Measurements from ENCODE around the gene GRIN3B.

GRIN3B gene

GRCh38 chr19:991174-991931 is 8.9 kb upstream of the GRIN3B start:
- DNase-seq (ENCODE audit: low spot score), result peak; percentile 65

DNA sequence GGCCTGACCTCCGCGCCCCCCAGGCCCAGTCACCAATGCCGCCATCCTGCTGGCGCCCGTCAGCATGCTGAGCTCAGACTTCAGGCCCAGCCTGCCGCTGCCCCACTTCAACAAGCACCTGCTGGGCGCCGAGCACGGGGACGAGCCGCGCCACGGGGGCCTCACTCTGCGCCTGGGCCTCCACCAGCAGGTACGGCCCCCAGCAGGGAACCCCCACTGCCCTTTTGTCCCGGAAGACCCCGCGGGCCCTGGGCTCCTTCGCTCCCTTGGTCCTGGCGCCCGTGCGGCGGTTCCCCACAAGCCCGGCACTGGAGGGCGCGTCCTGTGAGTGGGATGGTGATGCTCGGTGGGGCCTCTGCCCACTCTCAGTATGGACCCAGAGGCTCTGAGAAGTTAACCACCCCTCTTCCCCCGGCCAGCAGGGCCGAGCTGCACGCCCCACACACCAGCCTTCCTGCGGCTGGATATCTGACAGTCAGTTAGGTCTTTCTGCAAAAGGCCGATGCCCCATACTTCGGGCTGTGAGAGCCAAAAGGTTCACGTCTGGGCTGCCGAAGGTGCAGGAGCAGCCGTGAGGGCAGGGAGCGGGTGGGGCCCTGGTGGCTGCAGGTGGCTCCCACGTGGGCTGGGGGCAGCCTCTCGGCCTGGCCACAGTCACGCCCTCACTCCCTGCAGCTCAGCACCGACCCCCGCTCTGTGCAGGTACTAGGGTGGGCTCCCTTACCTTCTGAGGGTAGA is 8.1 kb upstream of the GRIN3B start:
- no peak for DNase-seq (ENCODE audit: low spot score)

- DNase-seq (ENCODE audit: low spot score), result no peak
Observed at GRCh38 chr19:992670-993055, 7.6 kb upstream of the GRIN3B start.

- no peak for DNase-seq (ENCODE audit: low spot score)
Observed at GRCh38 chr19:993361-993830, 6.8 kb upstream of the GRIN3B start.

DNA sequence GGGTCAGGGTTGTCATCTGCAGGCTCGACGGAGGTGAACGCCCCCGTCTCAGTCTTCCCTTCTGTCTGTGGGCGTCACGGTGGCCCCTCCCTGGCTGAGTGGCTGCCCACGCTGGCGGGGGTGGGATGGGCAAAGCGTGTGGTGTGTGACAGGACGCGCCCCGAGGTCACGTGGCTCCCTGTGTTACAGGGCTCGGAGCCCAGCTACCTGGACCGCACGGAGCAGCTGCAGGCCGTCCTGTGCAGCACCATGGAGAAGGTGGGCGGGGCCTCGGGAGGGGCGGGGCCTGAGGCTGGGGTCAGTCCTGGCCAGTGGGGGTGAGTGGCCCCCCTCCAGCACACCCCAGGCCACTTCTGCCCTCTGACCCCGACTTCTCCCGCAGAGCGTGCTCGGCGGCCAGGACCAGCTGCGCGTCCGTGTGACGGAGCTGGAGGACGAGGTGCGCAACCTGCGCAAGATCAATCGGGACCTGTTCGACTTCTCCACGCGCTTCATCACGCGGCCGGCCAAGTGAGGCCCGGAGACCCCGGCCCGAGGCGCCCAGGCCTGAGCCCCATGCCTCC is 6.3 kb upstream of the GRIN3B start:
- no peak for DNase-seq (ENCODE audit: low spot score)

DNA sequence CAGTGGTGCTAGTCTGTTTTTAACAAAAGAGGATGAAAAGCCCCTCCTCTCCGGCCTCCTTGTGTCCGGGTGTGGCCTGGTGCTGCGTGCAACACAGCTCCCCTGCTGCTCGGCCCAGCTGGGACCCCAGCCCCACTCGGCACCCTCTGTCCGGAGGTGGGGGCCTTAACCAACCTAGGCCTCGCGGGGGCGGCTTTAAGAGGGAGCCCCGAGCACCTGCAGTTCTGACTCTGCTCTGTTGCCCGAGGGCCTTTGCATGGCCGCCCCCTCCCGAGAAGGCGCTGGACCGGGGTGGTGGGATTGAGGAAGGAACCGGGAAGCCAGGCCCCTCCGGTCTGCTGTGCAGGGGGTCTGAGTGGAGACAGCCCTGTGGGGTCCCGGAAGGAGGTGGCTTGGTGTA is 5.7 kb upstream of the GRIN3B start:
- DNase-seq (ENCODE audit: low spot score), result no peak

DNA sequence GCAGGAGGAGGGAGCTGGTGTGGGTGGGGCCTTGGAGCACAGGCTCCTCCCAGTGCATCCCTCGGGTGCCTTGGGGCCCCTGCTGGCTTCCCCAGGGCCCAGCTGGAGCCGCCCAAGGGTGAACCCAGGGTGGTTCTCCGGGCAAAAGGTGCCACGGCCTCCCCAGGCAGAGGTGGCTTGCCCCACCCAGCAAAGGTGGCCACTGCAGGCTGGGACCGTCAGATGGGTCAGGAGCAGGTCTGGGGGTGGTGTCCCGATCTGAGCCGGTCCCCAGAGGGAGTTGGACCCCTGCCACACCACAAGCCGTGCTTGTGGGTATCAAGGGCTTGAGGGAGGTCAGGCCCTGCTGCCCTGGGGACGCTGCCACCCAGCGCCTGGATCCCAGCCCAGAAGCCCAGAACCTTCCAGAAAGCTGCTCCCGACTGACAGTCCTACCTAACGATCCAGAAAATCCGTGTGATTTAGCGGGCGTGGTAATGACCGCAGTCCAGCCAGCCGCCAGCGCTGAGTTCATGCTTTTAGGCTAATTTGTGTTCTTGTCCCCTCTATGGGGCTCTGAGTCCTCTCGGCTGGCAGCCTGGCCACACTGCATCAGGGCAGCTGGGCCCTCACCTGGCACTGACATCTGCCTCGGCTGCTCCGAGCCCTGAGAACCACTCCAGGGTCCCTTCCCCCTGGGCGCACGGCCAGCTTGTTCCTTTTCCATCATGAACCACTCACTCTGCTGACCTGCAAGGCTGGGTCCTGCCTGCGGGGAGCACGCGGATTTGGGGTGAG is 5.0 kb upstream of the GRIN3B start:
- DNase-seq (ENCODE audit: low spot score), result no peak

GRCh38 chr19:996051-996838 is 4.0 kb upstream of the GRIN3B start:
- peak; percentile 70 for DNase-seq (ENCODE audit: low spot score)

DNA sequence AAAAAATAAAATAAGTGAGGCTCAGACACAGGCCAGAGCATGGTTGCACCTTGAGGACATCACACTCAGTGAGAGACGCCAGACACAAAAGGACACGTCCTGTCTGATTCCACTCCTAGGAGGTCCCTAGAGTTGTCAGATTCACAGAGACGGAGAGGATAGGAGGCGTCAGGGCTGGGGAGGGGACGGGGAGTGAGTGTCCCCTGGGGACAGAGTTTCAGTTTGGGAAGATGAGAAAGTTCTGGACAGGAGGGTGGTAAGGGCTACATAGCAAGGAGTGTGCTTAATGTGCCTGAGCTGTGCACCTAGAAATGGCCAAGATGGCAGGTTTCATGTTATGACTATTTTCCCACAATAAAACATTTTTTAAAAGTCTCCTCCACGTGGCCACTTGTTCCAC is 2.2 kb upstream of the GRIN3B start:
- no peak for DNase-seq (ENCODE audit: low spot score)

DNA sequence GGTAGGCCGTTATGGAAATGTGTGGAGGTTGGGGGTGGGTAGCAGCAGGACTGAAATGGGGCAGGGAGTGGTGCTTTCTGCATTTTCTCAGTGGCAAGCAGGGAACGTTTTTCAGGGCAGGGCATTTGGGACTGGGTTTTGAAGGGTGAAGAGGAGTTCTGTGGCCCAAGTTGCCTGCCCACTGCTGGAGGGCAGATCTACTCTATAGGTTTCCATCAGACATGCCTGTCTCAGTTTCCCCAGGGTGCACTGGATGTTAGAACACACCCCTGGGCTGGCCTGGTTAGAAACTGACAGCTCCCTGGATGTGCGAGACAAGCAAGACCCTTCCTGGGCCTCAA is 870 bp upstream of the GRIN3B start:
- DNase-seq (ENCODE audit: low spot score), result no peak

DNA sequence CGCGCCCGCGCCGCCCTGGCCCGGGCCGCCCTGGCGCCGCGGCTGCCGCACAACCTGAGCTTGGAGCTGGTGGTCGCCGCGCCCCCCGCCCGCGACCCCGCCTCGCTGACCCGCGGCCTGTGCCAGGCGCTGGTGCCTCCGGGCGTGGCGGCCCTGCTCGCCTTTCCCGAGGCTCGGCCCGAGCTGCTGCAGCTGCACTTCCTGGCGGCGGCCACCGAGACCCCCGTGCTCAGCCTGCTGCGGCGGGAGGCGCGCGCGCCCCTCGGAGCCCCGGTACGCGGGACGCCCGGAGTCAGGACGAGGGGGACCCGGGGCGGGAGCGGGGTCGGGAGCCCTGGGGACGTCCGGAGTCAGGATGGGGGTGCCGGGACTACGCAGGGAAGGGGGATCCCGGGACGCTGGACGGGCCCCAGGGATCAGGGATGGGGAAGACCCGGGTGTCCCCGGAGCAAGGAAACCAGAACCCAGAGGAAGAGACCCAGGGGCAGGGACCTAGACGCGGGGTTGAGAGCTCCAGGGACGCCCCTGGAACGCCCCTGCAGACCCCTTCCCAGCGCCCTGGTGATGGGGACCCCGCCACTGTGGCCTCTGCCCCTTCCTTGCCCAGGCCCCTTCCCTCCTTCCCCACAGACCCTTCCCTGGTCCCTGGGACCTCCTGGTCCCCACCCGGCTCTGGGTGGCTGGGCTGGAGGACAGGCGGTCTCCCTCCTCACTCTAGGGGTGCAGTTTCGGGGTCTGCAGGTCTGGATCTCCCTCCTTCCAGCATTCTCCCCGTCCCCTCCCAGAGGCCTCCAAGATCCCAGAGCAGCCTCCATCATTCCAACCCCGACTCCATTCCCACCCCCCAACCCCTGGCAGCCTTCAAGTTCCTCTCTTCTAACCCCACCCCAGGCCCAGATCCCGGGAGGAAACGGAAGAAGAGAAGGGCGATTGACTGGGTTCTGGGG is 645 bp downstream of the GRIN3B start:
- DNase-seq (ENCODE audit: low spot score), result no peak

DNA sequence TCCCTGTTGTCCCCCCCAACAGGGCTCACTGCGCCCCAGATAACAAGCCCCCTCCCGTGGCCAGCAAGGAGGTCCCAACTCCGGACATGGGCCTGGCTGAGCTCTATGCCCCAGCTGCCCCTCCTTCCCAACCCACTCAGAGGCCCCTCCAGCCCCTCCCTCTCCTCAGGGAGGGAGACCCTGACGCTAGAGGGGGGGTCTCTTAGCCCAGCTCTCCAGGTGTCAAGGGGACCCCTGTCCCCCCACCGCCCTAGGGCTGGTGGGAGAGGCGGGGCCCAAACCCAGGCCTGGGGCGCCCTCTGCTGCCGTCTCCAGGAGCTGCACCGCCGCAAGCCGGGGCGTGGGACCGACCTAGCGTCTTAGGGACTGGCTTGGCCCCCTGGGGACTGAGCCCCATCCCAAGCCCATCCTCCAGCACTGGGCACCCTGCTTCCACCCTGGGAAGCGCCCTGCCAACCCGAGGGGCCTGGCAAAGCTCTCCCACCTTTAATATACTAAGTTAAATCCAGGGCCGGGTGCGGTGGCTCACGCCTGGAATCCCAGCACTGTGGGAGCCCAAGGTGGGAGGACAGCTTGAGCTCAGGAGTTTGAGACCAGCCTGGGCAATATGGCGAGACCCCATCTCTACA is 1.4 kb downstream of the GRIN3B start:
- peak; percentile 81 for DNase-seq (ENCODE audit: low spot score)

- no peak for DNase-seq (ENCODE audit: low spot score)
Observed at GRCh38 chr19:1002600-1002999, 2.4 kb downstream of the GRIN3B start.

GRCh38 chr19:1003283-1003682 is 3.1 kb downstream of the GRIN3B start:
- DNase-seq (ENCODE audit: low spot score), result no peak

DNA sequence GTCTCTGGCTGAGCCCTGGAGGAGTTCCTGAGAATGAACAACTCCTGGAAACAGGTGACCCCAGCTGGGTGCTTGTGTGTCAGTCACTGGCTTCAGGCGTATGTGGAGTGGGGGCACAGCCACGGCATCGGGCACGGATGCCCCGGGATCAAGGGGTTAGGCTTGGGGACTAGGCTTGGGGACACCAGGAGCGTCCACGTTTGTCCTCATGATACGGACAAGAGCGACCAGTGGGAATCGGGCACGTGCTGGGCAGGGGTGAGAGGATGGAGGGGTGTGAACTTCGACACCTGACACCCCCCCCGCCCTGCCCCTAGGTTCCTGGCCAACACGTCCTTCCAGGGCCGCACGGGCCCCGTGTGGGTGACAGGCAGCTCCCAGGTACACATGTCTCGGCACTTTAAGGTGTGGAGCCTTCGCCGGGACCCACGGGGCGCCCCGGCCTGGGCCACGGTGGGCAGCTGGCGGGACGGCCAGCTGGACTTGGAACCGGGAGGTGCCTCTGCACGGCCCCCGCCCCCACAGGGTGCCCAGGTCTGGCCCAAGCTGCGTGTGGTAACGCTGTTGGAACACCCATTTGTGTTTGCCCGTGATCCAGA is 4.1 kb downstream of the GRIN3B start:
- DNase-seq (ENCODE audit: low spot score), result no peak

GRCh38 chr19:1004803-1005664 is 4.8 kb downstream of the GRIN3B start:
- no peak for DNase-seq (ENCODE audit: low spot score)

DNA sequence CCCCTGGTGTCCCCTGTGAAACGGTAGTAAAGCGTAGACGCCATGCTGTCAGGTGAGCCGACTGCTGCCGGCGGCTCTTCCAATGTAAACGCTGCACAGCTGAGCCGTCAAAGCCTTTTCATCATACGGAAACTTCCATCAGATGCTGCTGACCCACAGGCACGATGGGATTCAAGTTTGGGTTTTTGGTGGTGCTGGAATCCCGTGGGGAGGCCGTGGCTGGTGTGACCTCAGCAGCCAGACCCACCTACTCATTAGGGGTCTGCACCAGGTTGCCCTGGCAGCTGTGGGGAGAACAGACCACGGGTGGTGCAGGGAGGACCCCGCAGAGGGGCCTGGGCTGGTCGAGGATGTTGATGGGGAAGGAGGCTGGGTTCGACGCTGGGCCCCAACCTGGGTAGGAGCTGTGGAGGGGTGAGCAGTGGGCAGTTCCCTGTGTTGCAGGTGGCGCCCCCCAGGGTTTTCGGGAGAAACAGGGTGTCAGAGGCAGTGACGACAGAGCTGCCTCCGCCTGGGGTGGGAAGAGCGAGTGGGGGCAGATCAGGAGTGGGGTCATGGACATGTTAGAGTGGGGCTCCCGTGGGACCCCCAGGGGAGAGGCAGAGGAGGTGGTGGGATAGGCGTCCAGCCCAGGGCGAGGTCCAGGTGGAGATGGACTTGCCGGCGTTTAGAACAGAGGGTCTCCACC is 6.6 kb downstream of the GRIN3B start:
- no peak for DNase-seq (ENCODE audit: low spot score)
